H7 (cell line): ENCODE results near the gene MARCHF6. TPM values are rescaled to one million over a fixed set of nuclear protein-coding genes. Genes with fewer than 3 reads are reported as not detected.

Experiments used
- DNase-seq: peaks from one replicate; pipeline ENCODE4 v3.0.0; 2012
- H3K27me3 ChIP-seq: 2 replicates; pipeline ENCODE4 v1.6.0; 2011; ENCODE audit warnings: mild to moderate bottlenecking, low read length; ENCODE audit not compliant: control insufficient read depth, insufficient read depth
- H3K36me3 ChIP-seq: replicated peaks from 2 replicates; pipeline ENCODE4 v1.5.1; 2011; ENCODE audit warnings: low read length; ENCODE audit not compliant: control insufficient read depth, insufficient read depth
- H3K4me3 ChIP-seq: 2 replicates; pipeline ENCODE4 v1.5.1; 2011; ENCODE audit warnings: low read depth, mild to moderate bottlenecking, control low read depth, low read length, moderate library complexity; ENCODE audit not compliant: insufficient read depth
- total RNA-seq: library from RNA; depleted of rRNA; stranded (reverse); fragments of >200 nt; shearing (Covaris generic); gene quantifications from 2 replicates; pipeline ENCODE4 v1.2.3, GENCODE V29; 2014

Gene MARCHF6
- total RNA-seq, 1 experiment from 2014 or later: 38.0 TPM

DNA sequence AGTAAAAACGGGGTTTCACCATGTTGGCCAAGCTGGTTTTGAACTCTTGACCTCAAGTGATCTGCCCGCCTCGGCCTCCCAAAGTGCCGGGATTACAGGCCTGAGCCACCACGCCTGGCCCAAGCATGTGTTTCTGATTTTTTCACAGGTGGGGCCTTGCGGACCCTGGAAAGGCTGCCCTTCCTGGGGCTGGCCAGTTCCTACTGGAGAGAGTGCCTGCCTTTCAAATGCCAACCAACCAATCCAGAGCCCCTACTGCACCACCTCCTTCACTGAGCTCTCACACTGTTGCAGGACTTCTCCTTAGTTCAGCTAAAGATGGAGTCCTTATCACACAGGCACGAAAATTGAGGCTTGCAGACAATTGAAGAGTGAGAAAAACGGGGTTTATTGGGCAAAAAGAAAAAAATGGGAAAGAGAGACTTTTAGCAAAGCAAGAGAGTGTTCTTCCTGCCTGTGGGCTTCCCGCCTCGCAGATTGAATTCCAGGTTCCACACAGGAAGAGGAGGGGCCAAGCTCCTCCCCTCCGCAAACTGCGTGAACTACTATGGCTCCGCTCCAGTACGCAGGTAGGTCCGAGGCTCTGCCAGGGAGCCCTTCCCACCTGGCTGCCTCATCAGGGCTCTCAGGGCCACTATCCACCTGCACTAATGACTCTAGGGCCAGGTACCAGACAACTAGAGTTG lies 37.5 kb upstream of the MARCHF6 start:
- no peak overlapping the region for H3K4me3 ChIP-seq
- peak; percentile 42 for DNase-seq

DNA sequence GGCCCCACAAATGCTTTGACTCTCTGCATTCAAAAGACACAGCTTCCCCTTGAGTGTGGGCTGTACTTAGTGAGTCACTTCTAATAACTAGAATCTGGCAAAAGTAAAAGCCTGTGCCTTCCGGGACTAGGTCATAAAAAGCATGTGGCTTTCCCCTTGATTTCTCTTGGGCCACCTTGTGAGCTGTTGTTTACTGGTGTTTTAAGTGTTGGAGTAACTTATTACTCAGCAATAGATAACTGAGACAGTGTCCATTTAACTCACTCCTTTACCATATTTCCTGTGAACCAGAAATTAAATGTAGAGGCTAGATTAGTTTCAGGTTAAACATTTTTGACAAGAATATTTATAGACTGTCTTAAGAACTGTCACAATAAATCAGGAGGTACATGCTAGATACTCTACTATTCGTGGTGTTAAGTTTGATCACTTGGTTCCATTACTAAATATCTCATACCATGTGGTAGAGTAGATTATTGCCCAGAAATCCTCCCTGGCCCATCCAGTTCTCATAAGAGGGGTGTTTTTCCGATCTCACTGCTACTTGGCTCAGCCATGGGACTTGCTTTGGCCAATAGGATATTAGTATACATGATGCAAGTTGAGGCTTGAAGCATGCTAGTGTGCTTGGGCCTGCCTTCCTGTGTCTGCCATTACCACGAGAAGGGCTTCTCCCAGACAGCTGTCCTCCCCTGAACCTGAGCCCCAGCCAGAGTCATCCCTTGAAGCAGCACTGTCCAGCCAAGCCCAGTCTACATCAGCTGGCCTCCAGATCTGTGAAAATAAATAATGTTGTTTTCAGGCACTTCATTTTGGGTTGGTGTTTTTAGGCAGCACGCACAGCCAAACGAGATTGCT lies 35.4 kb upstream of the MARCHF6 start:
- no peak for DNase-seq
- Histone ChIP-seq H3K4me3 (no peak overlapping the region), H3K27me3 (no peaks in the 10 kb centered on the region)

More for the DNA sequence above, 37.5 kb upstream of the MARCHF6 start:
- Histone ChIP-seq H3K27me3 (no peaks in the 10 kb centered on the region), H3K36me3 (no peaks in the 10 kb centered on the region)

DNA sequence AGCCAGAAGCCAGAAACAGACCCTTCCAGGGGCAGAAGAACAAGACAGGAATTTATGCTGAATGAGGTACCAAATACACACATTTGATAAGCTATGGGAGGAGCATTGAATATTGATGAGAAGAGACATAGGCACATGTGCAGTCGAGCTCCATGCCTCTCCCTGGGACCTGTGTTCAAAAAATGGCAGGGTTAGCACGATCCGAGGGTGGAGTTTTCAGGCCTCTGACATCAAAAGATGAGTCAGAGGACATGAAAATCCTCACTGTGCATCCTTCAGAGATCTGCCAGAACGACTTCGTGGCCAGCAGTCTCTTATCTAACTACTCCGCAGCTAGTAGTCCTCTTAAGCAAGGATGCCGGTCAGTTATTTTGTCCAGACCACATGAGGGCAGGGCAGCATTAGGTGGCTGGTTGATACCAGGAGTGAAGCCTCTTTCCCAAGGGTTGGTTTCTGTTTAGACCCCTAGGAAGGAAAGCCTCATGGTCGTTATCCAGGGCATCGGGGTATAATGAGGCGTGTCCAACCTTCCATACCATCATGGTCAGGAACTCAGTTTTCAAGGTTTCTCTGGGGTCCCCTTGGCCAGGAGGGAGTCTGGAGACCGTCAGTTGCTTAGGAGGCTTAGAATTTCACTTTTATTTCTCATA lies 34.2 kb upstream of the MARCHF6 start:
- no peak overlapping the region for H3K4me3 ChIP-seq
- no peaks in the 10 kb centered on the region for H3K27me3 ChIP-seq
- H3K36me3 ChIP-seq: no peaks in the 10 kb centered on the region
- DNase-seq: no peak

More for the DNA sequence above, 35.4 kb upstream of the MARCHF6 start:
- H3K36me3 ChIP-seq: no peaks in the 10 kb centered on the region

DNA sequence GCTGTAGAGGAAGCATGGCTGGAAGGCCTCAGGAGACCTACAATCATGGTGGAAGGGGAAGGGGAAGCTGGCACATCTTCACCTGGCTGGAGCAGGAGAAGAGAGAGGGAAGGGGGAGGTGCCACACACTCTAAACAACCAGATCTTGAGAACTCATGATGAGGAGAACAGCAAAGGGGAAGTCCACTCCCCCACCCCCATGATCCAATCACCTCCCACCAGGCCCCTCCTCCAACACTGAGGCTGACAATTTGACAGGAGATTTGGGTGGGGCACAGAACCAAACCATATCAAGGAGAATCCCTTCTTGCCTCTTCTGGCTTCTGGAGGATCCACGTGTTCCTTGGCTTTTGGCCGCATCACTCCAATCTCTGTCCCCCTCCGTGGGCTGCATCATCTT lies 32.7 kb upstream of the MARCHF6 start:
- DNase-seq: no peak
- H3K36me3 ChIP-seq: no peaks in the 10 kb centered on the region

DNA sequence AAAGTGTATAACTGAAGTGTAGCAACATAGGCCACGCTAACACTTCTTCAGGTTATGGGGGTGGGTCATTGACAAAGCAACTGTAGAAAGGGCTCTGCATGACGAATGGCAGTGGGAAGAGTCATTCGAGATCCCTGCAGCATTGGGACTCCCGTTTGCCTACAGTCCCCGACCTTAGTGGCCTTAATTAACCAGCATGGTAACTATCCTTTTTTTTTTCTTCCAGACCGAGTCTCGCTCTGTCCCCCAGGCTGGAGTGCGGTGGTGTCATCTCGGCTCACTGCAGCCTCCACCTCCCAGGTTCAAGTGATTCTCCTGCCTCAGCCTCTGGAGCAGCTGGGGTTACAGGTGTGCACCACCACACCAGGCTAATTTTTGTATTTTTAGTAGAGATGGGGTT lies 31.6 kb upstream of the MARCHF6 start:
- Histone ChIP-seq H3K36me3 (no peaks in the 10 kb centered on the region), H3K27me3 (no peaks in the 10 kb centered on the region), H3K4me3 (no peak overlapping the region)
- no peak for DNase-seq

More for the DNA sequence above, 32.7 kb upstream of the MARCHF6 start:
- Histone ChIP-seq H3K27me3 (no peaks in the 10 kb centered on the region), H3K4me3 (no peak overlapping the region)

DNA sequence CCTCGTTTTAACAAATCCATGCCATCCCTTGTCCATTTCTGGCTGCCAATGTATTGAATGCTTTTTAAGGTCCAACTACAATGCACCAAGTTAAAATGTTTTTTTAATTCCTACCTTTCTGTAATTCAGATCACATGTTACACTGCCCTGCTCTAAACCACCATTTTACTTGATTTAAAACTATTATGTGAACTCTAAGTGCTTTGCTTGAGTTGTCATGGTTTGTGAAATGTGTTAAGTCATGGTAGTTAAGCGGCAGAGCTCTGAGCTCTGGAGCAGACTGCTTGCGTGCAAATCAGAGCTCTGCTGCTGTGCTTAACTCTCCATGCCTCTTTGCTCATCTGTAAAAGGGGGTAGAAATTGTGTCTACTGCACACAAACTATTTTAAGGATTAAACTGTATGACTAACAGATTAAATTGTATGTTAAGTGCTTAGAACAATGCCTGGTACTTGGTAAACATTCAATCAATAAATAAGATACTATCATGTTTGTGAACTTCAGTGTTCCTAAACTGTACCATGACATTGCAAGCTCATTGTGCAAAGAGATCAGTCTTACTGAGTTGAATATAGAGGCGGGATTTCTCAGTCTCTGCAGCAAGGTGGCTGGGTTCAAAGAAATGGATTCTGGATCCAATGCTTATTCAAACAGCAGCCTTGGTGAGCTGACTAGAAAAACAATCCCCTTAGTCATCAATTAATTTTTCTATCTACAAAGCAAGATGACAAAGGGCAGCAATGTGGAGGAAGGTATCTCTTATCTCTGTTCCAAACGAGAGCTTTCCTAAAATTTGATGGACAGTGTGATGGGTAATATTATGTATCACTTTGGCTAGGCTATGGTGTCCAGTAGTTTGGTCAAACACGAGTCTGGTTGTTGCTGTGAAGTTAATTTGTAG lies 29.7 kb upstream of the MARCHF6 start:
- no peak overlapping the region for H3K4me3 ChIP-seq
- no peaks in the 10 kb centered on the region for H3K27me3 ChIP-seq
- no peaks in the 10 kb centered on the region for H3K36me3 ChIP-seq
- no peak for DNase-seq

DNA sequence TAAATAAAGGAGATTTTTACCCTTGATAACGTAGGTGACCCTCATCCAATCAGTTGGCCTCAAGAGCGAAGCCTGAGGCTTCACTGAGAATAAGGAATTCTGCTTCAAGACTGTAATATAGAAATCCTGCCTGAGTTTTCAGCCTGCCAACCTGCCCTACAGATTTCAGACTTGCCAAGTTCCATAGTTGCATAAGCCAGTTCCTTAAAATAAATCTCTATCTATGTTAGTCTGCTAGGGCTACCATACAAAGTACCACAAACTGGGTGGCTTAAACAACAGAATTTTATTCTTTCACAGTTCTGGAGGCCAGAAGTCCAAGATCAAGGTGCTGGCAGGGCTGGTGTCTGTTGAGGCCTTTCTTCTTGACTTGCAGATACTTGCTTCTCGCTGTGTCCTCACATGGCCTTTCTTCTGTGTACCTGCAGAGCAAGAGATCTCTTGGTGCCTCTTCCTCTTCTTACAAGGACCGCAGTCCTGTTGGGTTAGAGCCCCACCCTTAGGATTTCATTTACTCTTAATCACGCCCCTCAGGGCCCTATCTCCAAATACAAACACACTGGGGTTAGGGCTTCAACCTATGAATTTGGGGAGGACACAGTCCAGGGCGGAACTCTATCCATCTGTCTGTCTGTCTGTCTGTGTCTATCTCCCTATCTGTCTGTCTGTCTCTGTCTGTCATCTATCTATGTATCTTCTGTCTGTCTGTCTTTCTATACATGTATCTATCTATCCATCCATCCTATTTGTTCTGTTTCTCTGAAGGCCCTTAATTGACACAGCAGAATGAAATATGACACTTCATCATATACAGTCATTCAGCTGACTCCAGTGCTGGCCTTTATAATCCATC lies 28.8 kb upstream of the MARCHF6 start:
- H3K4me3 ChIP-seq: no peak overlapping the region
- DNase-seq: no peak
- no peaks in the 10 kb centered on the region for H3K36me3 ChIP-seq
- no peaks in the 10 kb centered on the region for H3K27me3 ChIP-seq

DNA sequence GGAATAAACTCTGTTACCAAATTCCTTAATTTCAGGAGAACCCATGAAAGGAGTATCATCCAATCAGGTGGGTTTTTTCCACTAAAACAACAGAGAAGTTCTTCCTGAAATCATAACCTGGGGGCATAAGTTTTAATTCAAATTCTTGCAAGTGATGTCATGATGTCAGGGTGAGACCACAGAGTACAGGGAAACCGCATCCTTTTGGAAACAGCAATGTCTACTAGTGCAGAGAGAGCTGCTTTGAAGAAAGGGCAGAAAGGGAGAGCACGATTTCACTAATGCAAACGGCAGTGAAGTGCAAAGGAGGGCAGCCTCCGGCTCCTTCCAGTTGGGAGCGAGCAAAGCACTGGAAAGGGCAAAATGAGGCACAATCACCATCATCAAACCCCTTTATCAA lies 25.2 kb upstream of the MARCHF6 start:
- DNase-seq: no peak
- H3K4me3 ChIP-seq: no peak overlapping the region
- H3K27me3 ChIP-seq: peaks cover 32% of the 10 kb centered on the region
- no peaks in the 10 kb centered on the region for H3K36me3 ChIP-seq

DNA sequence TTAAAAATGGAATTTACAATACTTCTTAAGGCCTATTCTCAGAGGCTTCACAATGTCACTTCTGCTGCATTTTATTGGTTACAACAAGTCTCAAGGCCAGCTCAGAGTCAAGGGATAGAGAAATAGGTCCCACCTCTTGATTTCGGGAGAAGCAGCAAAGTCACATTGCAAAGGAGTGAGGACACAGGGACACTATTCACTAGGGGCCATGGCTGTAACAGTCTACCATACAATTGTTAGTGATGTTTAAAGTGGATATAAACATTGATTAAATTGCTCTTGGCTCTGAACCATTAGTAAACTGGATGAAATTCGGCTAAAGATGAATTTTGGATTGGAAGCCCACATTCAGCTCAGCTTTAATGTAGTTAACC lies 24.1 kb upstream of the MARCHF6 start:
- Histone ChIP-seq H3K36me3 (no peaks in the 10 kb centered on the region), H3K27me3 (peaks cover 43% of the 10 kb centered on the region), H3K4me3 (no peak overlapping the region)
- DNase-seq: no peak

DNA sequence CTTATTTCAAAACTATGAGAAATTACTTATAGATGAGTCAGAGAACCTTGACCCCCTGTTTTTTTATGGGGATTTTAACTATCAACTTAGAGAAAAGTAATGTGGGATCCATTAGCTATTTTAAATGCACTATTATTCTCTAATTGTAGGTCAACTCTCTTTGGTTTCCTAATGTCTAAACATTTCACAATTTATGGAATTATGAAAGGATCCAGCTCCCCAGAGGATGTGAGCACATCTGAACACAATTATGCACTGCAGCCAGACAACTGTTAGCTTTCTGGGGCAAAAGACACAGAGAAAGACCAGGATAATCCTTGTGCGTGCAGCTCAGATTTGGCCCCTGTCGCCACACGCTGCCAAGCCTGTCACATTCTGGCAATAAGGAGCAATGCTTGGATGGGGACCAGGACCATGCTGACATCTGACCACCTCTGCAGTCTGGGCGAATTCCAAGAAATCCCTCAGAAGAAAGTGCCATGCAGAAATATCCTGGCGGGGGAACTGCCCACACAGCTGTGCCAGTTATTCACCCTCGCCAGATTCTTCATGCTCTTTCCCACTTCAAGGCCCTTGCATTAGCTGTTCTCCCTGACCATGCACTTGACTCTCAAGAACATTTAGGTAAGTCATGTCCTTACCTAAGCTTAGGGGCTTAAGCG lies 23.5 kb upstream of the MARCHF6 start:
- H3K4me3 ChIP-seq: no peak overlapping the region
- no peak for DNase-seq
- no peaks in the 10 kb centered on the region for H3K36me3 ChIP-seq
- H3K27me3 ChIP-seq: peaks cover 48% of the 10 kb centered on the region

DNA sequence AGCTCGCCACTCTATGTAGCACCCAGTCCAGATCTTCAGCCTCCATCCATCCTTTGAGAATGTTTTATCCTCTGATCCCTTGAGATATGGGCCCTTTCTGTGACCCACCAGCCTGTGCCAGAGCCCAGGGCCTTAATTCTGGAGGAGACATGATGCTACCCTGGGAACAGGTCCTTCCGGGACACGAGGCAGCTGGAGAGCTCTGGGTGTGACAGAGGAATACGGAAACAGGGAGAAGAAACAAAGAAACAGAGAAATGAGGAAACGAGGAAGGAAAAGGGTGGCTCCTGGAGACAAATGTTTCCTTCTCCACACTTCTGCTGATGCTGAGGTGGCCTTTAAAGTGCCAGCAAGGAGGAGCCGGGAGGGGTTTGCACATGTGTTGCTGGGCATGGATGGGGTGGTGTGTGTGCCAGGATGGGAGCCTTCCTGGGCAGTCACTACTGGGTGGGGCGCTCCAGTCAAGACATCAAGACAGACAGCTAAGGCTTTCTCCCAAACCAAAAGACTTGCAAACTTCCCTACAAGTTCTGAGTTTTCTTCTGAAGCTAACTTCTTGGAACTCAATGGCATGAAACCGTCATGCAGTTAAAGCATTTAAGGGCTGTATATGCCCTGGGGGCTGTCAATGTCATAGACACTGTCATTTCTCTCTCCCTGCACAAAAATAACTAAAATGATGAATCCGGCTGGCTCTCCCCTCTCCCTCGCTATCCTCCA lies 22.8 kb upstream of the MARCHF6 start:
- no peaks in the 10 kb centered on the region for H3K36me3 ChIP-seq
- DNase-seq: no peak
- no peak overlapping the region for H3K4me3 ChIP-seq
- H3K27me3 ChIP-seq: peaks cover 51% of the 10 kb centered on the region

DNA sequence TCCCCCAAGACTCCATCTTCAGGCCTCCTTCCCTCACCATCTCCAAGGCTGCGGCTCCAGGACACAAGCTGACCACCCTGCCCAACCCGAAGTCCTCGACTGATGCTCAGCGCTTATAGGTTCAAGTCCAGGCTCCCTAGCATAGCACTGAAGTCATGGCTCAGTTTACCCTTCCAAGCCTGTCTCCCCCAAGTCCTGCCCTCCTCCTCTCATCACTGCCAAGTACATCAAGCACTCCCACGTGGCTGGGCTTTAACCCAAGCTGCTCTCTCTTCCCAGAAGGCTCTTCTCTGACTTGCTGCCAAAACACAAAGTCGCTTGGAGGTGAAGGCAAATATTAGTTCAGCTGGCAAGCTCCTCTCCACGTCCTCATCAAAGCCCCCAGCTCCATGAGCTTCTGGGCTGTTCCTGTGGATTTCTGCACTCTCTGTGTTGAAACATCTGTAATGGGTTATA lies 22.1 kb upstream of the MARCHF6 start:
- no peaks in the 10 kb centered on the region for H3K36me3 ChIP-seq
- no peak overlapping the region for H3K4me3 ChIP-seq
- DNase-seq: no peak
- H3K27me3 ChIP-seq: peaks cover 51% of the 10 kb centered on the region
